ENCODE data around the gene KRT25.

KRT25 gene

DNA sequence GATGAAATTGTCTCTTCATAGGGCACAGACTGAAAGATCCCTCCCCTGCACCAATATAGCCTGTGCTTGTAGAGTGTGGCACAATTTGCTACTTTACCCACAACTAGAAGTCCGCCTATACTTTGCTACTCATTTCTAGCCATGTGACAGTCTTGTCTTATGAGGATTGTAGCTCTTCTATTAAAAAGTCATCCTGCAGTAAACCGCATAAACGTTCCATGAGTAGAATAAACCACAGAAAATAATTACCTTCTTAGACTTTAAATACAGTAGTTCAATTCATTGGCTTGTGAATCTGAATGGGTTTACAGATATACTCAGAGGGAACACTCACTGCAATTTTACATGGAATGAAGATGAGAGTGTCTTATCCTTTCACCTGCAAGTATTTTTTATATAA, 22.8 kb upstream of the KRT25 start:
- no peak overlapping the region for H3K4me3 ChIP-seq (ENCODE audit: low read length)
- TF ChIP-seq, protein P1, sequence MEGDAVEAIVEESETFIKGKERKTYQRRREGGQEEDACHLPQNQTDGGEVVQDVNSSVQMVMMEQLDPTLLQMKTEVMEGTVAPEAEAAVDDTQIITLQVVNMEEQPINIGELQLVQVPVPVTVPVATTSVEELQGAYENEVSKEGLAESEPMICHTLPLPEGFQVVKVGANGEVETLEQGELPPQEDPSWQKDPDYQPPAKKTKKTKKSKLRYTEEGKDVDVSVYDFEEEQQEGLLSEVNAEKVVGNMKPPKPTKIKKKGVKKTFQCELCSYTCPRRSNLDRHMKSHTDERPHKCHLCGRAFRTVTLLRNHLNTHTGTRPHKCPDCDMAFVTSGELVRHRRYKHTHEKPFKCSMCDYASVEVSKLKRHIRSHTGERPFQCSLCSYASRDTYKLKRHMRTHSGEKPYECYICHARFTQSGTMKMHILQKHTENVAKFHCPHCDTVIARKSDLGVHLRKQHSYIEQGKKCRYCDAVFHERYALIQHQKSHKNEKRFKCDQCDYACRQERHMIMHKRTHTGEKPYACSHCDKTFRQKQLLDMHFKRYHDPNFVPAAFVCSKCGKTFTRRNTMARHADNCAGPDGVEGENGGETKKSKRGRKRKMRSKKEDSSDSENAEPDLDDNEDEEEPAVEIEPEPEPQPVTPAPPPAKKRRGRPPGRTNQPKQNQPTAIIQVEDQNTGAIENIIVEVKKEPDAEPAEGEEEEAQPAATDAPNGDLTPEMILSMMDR (conservative IDR thresholded peaks at IDR 0.05; ENCODE audit: low read length) = no peak
- DNase-seq (ENCODE audit: low read depth) = no peak

DNA sequence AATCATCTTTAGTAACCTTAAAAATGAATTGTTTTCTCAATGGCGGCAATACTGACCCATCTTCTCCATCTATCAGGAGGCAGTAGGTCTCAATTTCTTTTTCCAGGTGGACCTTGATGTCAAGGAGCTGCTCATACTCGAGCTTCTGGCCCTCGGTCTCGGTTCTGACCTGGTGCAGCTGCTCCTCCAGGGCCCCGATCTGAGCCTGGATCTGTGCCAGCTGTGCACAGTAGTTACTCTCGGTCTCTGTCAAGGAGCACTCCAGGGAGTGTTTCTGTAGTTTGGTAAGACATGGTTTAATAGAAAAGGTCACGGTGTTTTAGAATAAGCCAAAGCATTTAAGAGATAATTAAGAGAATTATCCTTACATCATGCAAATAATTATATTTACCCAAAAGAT, 22.3 kb upstream of the KRT25 start:
- no peak overlapping the region for H3K4me3 ChIP-seq (ENCODE audit: low read length)
- TF ChIP-seq, protein P1 (conservative IDR thresholded peaks at IDR 0.05; ENCODE audit: low read length) = no peak
- no peak for DNase-seq (ENCODE audit: low read depth)

DNA sequence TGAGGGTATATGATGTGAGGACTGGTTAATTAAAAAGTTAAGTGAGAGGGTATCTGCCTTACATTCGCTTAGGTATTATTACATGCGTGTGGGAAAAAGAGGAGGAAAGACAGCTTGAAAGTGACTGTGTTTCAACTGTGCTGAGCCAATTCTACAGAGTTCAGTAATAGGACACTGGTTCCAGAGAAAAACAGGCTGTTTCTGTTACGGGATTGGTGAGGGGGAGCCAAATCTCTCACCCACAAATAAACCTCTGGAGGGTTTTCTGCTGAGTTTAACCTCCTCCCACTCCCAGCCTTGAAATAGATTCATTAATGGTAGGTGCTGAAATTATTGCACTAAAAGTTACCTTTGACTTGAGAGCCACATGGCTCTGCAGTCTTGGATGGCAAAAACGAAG, 20.8 kb upstream of the KRT25 start:
- H3K4me3 ChIP-seq (ENCODE audit: low read length) = no peak overlapping the region
- TF ChIP-seq, protein P1 (conservative IDR thresholded peaks at IDR 0.05; ENCODE audit: low read length) = no peak
- no peak for DNase-seq (ENCODE audit: low read depth)

DNA sequence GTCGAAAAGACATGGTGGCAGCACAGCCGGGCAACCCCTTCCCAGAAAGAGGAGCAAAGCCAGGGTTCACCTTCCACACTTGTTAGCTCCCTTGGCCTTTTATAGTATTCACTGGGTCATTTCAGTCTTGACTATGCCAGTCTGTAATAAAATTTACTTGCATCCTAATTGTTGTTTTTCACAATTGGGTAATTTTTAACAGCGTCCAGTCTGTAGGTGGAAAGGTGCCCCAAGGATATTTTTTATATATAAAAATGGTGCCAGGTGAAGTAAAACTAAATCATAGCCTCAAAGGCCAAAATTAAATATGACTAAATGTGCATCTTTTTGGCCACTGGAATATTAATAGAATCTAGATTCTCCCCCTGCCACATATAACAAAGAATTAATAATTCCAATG, 17.0 kb upstream of the KRT25 start, which contains the start of gene KRT26:
KRT26 (minus strand) TSS at position 101 of the 400 bp plus-strand sequence; CDS start at position 13, 88 bp downstream.
- H3K4me3 ChIP-seq (ENCODE audit: low read length) = no peak within 1 kb of the TSS
- DNase-seq (ENCODE audit: low read depth) = no peak
- TF ChIP-seq, protein P1 (conservative IDR thresholded peaks at IDR 0.05; ENCODE audit: low read length) = no peak

DNA sequence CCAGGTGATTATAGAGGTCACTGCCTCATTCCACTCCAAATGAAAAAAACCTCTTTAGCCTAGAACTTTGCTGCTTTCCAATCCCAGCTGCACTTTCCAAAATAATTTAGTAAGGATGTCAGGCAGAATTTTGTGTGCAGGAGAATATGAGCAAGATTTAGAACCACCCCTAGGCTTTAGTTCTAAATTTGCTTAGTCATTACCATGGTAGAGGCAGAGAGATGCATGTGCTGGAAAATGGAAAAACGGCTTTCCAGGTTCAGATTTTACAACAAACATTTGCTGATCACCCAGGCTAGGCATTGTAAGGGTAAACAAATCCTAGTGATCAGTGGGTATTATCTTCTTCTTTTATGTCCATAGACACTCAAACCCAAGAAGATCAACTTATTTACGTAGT, 10.5 kb upstream of the KRT25 start:
- no peak overlapping the region for H3K4me3 ChIP-seq (ENCODE audit: low read length)
- no peak for DNase-seq (ENCODE audit: low read depth)
- TF ChIP-seq, protein P1 (conservative IDR thresholded peaks at IDR 0.05; ENCODE audit: low read length) = no peak

DNA sequence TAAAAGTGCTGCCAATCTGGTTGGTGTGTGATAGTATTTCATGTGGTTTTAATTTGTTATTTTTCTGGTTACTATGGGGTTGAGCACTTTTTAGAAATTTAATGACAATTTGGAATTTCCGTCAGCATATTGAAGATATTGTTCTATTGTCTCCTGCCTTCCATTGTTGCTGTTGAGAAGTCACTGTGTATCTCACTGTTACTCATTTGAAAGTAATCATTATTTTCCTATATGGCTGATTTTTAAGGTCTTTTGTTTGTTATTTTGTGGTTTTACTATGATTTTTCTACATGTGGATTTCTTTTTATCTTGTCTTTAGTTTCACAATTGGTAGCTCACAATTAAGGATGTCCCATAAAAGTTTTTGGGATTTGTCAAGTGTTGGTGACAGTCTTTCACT, 8.6 kb upstream of the KRT25 start:
- TF ChIP-seq, protein P1 (conservative IDR thresholded peaks at IDR 0.05; ENCODE audit: low read length) = no peak
- no peak overlapping the region for H3K4me3 ChIP-seq (ENCODE audit: low read length)

DNA sequence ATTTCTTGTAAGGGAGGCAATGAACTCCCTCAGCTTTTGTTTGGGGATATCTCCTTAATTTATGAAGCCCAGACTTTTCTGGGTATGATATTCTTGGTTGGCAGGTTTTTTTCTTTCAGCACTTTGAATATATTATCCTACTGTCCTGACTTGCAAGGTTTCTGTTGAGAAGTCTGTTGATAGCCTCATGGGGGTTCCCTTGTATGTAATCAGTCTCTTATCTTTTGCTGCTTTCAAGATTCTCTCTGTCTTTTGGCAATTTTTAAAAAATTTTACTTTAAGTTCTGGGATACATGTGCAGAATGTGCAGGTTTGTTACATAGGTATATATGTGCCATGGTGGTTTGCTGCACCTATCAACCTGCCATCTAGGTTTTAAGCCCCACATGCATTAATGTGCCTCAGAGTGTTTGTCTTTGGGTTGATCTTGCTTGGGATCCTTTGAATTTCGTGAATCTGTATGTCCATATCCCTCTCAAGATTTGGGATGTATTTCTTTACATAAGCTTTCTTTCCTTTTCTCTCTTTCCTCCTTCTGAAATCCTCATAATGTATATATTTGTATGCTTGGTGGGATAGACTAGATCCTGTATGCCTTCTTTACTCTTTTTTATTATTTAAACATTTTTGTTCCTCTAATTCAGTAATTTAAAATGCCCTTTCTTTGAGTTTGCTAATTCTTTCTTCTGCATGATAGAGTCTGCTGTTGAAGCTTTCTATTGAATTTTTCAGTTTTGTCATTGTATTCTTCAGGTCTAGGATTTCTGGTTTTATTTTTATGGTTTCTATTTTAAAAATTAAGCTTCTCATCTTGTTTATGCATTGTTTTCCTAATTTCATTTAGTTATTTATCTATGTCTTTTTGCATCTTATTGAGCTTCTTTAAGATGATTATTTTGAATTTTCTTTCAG, 5.2 kb upstream of the KRT25 start:
- H3K4me3 ChIP-seq (ENCODE audit: low read length) = no peak overlapping the region
- TF ChIP-seq, protein P1 (conservative IDR thresholded peaks at IDR 0.05; ENCODE audit: low read length) = no peak
- no peak for DNase-seq (ENCODE audit: low read depth)

More for the DNA sequence above, 8.6 kb upstream of the KRT25 start:
- no peak for DNase-seq (ENCODE audit: low read depth)
